ENCODE measurements around the gene RYR1.
A peak's percentile ranks its signal among the peaks of the same experiment; 100 is the strongest.

The RYR1 gene

GRCh38 chr19:38499532-38499931 lies 66.0 kb downstream of the RYR1 start:
- H3K4me3 ChIP-seq (ENCODE audit: low read depth, low read length) = no peak overlapping the region
- TF ChIP-seq CTCF (IDR thresholded peaks at IDR 0.05; ENCODE audit: control insufficient read depth, extremely low read depth, insufficient read depth) = no peak
- no peak for DNase-seq (ENCODE audit: low read depth)

- no peak for TF ChIP-seq CTCF (IDR thresholded peaks at IDR 0.05; ENCODE audit: control insufficient read depth, extremely low read depth, insufficient read depth)
- H3K4me3 ChIP-seq (ENCODE audit: low read depth, low read length) = no peak overlapping the region
- DNase-seq (ENCODE audit: low read depth) = no peak
Measured at GRCh38 chr19:38500450-38500849, 67.0 kb downstream of the RYR1 start.

- DNase-seq (ENCODE audit: low read depth) = no peak
Measured at GRCh38 chr19:38502410-38503076, 69.1 kb downstream of the RYR1 start.

GRCh38 chr19:38503077-38503410 lies 69.6 kb downstream of the RYR1 start:
- no peak overlapping the region for H3K4me3 ChIP-seq (ENCODE audit: low read depth, low read length)
- DNase-seq (ENCODE audit: low read depth) = no peak
- TF ChIP-seq CTCF (IDR thresholded peaks at IDR 0.05; ENCODE audit: control insufficient read depth, extremely low read depth, insufficient read depth) = no peak

More at GRCh38 chr19:38502410-38503076, 69.1 kb downstream of the RYR1 start:
- peak; percentile 63 for TF ChIP-seq CTCF (IDR thresholded peaks at IDR 0.05; ENCODE audit: control insufficient read depth, extremely low read depth, insufficient read depth)
- H3K4me3 ChIP-seq (ENCODE audit: low read depth, low read length) = no peak overlapping the region

GRCh38 chr19:38505958-38506357 lies 72.5 kb downstream of the RYR1 start:
- H3K4me3 ChIP-seq (ENCODE audit: low read depth, low read length) = no peak overlapping the region
- DNase-seq (ENCODE audit: low read depth) = no peak
- no peak for TF ChIP-seq CTCF (IDR thresholded peaks at IDR 0.05; ENCODE audit: control insufficient read depth, extremely low read depth, insufficient read depth)

- H3K4me3 ChIP-seq (ENCODE audit: low read depth, low read length) = no peak overlapping the region
Measured at GRCh38 chr19:38506375-38506722, 72.9 kb downstream of the RYR1 start.

More at GRCh38 chr19:38506375-38506722, 72.9 kb downstream of the RYR1 start:
- no peak for TF ChIP-seq CTCF (IDR thresholded peaks at IDR 0.05; ENCODE audit: control insufficient read depth, extremely low read depth, insufficient read depth)
- no peak for DNase-seq (ENCODE audit: low read depth)
